HTR-8/SVneo (cell line): ENCODE results near the gene NXPE1.
"Not testable (repeated sequence)": the region's sequence is repeated elsewhere in the genome, so short reads cannot be mapped to it uniquely, and the experiment has no call there.

Experiments used
- DNase-seq: peaks from one replicate; pipeline ENCODE4 v3.0.0; 2011; ENCODE audit warnings: low spot score, mixed read lengths; ENCODE audit not compliant: insufficient read length
- FAIRE-seq: peaks from 2 replicates; lab custom pipeline; 2011; peaks lifted over from hg19 to GRCh38; lab: Jason Lieb, UNC

The NXPE1 gene

DNA sequence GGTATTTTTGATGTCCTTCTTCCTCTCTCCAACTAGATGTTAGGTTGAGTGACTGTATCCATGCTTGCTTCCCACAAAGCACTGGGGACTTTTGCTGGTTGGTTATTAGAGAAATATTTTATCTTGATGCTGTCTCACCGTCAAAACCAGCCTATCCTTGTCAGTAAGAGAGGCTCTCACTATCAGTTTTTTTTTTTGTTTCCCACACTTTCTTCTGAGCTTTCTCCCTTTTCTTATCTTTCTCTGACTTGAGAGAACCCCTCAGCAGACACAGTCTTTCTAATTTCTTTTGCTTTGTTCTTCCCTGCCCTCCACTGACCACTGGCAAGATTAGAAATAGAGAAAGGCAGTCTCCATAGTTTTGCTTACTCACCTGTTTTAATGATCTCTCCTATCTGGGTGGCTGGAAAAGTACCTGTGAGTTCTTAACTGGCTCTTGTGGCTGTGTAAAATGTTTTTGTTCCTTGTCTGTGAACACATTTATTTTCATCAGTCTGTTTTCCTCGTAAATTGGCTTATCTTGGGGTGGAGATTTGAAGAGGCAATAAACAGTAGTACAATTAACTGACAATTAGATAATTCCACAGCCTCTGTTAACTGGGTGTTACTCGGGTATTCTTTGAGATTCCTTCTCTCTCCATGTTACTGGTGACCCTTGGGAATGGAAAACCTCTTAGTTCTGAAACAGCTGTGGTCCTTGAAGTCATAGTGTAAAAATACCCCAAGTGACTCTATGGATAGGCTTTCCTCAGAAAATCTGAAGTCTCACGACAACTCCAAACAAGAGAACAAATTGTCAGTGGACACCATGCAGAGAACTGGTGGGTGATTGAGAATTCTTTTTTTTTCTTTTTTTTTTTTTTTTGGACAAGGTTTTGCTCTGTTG is at the start of gene NXPE1:
Gene NXPE1, minus strand, starts transcription at position 457 of the 886 bp plus-strand sequence. CDS start 8,680 bp downstream, outside the sequence.
- no peak for DNase-seq
- FAIRE-seq = no peak

GRCh38 chr11:114609429-114609828 is 49.7 kb upstream of the NXPE1 start:
- DNase-seq (no peak), FAIRE-seq (no peak)

DNA sequence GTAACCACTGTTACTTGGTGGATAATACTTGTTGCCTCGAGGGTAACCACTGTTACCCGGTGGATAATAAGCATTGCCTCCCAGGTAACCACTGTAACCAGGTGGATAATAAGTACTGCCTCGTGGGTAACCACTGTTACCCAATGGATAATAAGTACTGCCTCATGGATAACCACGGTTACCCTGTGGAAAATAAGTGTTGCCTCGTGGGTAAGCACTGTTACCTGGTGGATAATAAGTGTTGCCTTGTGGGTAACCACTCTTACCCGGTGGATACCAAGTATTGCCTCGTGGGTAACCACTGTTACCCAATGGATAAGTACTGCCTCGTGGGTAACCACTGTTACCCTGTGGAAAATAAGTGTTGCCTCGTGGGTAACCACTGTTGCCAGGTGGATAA is 48.9 kb upstream of the NXPE1 start:
- DNase-seq = not testable (repeated sequence)
- FAIRE-seq = peak; percentile 40

GRCh38 chr11:114607753-114608459 is 48.2 kb upstream of the NXPE1 start:
- DNase-seq (no peak), FAIRE-seq (peak; percentile 42)

DNA sequence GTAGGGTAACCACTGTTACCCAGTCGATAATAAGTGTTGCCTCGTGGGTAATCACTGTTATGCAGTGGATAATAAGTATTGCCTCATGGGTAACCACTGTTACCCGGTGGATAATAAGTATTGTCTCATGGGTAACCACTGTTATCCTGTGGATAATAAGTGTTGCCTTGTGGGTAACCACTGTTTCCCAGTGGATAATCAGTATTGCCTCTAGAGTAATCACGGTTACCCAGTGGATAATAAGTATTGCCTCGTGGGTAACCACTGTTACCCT is 47.1 kb upstream of the NXPE1 start:
- DNase-seq, FAIRE-seq: not testable (repeated sequence)

DNA sequence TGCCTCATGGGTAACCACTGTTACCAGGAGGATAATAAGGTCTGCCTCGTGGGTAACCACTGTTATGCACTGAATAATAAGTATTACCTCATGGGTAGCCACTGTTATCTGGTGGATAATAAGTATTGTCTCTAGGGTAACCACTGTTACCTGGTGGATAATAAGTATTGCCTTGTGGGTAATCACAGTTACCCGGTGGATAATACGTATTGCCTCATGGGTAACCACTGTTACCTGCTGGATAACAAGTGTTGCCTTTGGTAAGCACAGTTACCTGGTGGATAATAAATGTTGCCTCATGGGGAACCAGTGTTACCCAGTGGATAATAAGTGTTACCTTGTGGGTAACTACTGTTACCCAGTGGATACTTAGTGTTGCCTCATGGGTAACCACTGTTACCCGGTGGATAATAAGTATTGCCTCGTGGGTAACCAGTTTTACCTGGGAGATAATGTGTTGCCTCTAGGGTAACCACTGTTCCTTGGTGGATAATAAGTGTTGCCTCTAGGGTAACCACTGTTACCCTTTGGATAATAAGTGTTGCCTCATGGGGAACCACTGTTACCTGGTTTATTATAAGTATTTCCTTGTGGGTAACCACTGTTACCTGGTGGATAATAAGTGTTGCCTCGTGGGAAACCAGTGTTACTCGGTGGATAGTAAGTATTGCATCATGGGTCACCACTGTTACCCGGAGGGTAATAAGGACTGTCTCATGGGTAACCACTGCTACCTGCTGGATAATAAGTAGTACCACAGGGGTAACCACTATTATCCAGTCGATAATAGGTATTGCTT is 46.5 kb upstream of the NXPE1 start:
- DNase-seq (no peak), FAIRE-seq (peak; percentile 86)

DNA sequence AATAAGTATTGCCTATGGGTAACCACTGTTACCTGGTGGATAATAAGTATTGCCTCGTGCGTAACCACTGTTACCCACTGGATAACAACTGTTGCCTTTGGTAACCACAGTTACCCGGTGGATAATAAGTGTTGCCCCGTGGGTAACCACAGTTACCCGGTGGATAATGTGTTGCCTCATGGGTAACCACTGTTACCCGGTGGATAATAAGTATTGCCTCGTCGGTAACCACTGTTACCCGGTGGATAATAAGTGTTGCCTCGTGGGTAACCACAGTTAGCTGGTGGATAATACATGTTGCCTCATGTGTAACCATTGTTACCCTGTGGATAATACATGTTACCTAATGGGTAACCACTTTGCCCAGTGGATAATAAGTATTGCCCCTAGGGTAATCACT is 45.7 kb upstream of the NXPE1 start:
- no peak for FAIRE-seq

DNA sequence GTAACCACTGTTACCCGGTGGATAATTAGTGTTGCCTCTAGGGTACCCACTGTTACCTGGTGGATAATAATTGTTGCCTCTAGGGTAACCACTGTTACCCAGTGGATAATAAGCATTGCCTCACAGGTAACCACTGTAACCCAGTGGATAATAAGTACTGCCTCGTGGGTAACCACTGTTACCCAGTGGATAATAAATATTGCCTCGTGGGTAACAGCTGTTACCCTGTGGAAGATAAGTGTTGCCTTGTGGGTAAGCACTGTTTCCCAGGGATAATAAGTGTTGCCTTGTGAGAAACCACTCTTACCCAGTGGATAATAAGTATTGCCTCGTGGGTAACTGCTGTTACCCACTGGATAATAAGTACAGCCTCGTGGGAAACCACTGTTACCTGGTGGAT is 45.2 kb upstream of the NXPE1 start:
- no peak for FAIRE-seq
- DNase-seq = no peak

More for the DNA sequence above, 45.7 kb upstream of the NXPE1 start:
- no peak for DNase-seq

GRCh38 chr11:114604179-114604813 is 44.6 kb upstream of the NXPE1 start:
- no peak for DNase-seq
- FAIRE-seq = peak; percentile 46

DNA sequence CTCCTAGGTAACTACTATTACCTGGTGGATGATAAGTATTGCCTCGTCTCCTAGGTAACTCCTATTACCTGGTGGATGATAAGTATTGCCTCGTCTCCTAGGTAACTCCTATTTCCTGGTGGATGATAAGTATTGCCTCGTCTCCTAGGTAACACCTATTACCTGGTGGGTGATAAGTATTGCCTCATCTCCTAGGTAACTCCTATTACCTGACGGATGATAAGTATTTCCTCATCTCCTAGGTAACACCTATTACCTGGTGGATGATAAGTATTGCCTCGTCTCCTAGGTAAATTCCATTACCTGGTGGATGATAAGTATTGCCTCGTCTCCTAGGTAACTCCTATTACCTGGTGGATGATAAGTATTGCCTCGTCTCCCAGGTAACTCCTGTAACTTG is 43.5 kb upstream of the NXPE1 start:
- not testable (repeated sequence) for DNase-seq

GRCh38 chr11:114598461-114598860 is 38.8 kb upstream of the NXPE1 start:
- DNase-seq = no peak
- FAIRE-seq = no peak

More for the DNA sequence above, 43.5 kb upstream of the NXPE1 start:
- not testable (repeated sequence) for FAIRE-seq

- no peak for DNase-seq
- FAIRE-seq = no peak
Observed at GRCh38 chr11:114596175-114596919, 36.7 kb upstream of the NXPE1 start.

GRCh38 chr11:114595571-114595970 is 35.9 kb upstream of the NXPE1 start, which contains the start of gene NXPE4:
TSS of gene NXPE4 (minus strand) at chr11:114595786. CDS start at chr11:114594759, 1,027 bp downstream.
- DNase-seq (no peak), FAIRE-seq (no peak)

DNA sequence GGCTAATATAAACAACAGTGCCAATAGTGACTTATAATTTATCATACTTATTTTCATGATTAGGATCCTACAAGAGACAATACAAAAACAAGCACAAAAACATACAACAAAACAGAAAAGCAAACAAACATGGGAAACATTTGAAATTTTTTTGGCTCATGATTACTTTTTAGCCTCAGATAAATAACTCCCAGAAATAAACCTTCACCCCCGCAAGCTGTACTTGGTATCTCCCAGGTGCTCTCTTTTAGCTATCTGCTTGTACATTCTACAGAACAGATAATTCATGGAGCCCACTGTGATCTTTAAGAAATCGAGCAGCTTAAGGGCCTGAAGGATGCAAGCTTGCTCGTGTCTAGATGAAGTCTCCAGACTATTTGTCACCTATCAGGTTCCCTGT is 35.0 kb upstream of the NXPE1 start:
- DNase-seq (no peak), FAIRE-seq (no peak)

DNA sequence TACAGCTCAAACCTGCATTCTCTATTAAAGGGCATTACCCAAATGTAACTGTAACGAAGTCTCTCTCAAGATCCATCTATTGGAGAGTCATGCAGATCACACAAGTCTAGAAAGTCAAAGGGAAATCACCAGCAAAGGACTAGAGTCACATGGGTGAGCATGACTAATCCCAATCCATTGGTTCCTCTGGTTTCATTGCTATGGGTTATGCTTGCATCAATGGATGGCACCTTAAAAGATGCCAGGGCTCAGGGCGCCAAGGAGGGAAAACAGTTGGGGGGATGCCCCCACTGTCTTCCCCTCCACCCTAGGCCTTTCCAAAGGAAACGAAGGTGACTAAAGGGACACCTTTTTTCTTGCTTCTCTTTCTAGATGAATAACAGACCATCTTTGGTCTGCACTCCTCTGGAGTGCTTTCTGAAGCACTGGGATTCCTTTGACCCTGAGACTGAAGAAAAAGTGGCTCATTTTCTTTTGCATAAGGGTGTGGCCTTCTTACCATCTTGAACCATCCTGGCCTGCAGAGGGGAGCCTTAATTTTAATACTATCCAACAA is 27.8 kb upstream of the NXPE1 start:
- FAIRE-seq (no peak), DNase-seq (no peak)

DNA sequence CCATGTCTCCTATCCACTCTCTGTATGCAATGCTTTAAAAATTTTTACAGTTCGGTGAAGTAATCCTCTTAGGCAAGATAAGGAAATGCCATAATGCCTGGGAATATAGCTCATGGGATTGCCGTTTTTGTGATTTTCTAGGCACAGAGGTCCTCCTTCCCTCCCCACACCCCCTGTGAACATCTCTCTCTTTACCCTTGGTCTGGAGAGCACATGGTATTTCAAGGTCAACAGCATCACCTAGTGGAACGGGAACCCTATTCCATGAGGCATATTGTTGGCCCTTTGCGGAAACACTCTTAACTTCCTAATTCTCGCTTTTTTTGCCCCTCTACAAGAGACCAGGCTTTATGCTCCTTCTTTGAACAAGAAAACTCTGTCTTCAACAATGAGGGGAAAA is 27.1 kb upstream of the NXPE1 start:
- peak; percentile 4 for FAIRE-seq
- no peak for DNase-seq

GRCh38 chr11:114571712-114572111 is 12.0 kb upstream of the NXPE1 start:
- no peak for DNase-seq

GRCh38 chr11:114569801-114570200 is 10.1 kb upstream of the NXPE1 start:
- FAIRE-seq (no peak), DNase-seq (no peak)

More at GRCh38 chr11:114571712-114572111, 12.0 kb upstream of the NXPE1 start:
- FAIRE-seq = peak; percentile 48

DNA sequence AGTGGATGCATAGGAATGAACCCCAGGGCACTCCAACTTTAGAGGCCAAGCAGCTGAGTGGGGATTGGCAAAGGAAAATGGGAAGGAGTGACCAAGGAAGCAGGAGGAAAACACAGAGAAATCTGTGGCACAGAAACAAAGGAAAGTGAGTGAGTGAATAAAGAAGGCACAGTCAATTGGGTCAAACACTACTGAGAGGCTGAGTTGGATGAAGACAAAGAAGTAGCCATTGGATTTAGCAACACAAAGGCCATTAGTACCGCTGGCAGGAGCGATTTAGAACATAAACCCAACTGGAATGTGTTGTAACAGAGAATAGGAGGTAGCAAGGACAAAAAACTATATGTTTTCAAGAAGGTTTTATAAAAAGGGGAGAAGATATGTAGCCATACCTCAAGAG is 6.6 kb upstream of the NXPE1 start:
- no peak for FAIRE-seq

More for the DNA sequence above, 6.6 kb upstream of the NXPE1 start:
- DNase-seq = no peak
